T-helper 2 cell treated with Interferon-gamma antibody and Interleukin-4, amounts not matched to agents 100 ng/mL and 5 ng/mL, for 36 hours (primary cell): ENCODE results near the gene ARL6IP1. TPM values are rescaled to one million over a fixed set of nuclear protein-coding genes. Genes with fewer than 3 reads are reported as not detected.
"Not testable (repeated sequence)": the region's sequence is repeated elsewhere in the genome, so short reads cannot be mapped to it uniquely, and the experiment has no call there.

Source experiments
- intact Hi-C: fragments of 100-400 bp; cut with micrococcal nuclease; formaldehyde crosslinking; loops from one replicate; pipeline ENCODE4 v1.15.1; 2023
- total RNA-seq: library from RNA; stranded (reverse); gene quantifications from 2 replicates; pipeline ENCODE4 v1.2.3, GENCODE V29; 2022

Gene ARL6IP1
- total RNA-seq, 1 donor from 2014 or later: 212 TPM

DNA sequence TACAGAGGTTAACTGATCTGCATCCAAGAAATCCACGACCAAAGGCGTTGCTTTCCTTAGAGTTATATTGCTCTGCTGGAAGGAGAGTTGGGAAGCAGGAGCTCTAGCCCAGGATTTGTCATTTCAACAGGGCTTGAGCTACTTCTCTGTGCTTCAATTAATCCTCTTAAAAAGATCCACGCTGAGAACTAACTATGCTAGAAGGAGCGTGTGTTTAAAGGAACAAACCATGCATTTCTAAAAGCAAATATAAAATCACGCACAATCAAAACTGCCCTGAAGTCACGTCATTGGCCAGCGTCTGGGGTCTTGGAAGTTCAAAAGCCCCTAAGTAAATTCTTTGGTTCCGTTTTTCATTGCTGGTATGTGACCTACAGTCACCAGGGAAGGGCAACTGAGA, 1.1 kb downstream of the ARL6IP1 start:
- intact Hi-C loops: loop anchor here (2.0 to 10.0 kb wide), 2 partner anchors 13 to 65 kb away; no protein-coding TSS in a partner anchor

DNA sequence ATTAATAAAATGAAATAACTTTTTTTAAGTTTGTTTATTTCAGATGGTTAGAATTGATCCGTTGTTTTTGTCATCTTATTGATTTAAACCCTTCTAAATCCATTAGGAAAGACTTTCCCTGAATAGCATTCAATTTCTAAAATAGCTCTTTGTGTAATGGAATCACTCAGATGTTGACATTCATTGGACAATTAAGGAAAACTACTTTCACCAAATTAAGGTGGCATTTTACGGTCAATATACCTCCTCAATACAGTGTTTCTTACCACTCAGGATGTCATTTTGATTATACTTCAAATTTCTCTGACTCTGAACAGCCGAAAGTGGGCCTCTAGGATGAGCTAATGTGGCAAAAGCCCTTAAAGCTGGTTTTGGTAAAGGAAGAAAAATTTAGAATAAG, 1.8 kb downstream of the ARL6IP1 start:
- intact Hi-C loops: no loop called here

DNA sequence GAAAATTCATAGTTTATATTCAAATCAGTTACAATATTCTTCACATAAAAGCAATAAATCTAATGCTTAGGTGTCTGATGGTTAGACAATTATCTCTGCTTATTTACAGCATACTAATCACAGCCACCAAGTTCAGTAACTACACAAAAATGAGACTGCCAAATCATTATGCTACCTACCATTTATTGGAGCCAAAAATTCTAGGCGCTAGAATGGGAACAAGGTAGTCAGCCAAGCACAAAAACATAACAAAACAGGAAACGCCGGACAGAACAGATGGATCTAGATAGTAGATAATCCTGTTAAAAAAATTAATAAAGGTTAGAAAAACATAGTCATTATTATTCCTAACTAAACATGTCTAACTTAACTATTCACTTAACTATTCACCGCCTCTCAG, 3.6 kb downstream of the ARL6IP1 start:
- intact Hi-C loops: no loop called here

DNA sequence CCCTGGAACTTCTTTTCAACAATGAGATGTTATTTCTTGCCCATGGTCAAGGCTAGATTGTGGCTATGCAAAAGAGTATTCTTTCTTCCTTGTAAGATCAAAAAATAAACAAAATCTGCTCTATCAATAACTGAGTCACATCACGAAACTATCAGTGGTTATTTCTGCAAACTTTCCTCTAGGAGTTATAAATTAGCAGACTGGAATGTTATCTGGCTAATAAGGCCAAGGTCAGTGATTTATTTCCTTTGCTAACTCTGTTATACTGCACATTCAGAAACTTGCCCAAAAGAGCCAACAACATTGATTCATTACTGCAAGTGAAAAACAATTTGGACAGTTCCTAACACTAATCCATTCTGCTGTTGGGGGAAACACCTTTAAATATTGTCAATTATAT, 5.0 kb downstream of the ARL6IP1 start:
- intact Hi-C loops: no loop called here

DNA sequence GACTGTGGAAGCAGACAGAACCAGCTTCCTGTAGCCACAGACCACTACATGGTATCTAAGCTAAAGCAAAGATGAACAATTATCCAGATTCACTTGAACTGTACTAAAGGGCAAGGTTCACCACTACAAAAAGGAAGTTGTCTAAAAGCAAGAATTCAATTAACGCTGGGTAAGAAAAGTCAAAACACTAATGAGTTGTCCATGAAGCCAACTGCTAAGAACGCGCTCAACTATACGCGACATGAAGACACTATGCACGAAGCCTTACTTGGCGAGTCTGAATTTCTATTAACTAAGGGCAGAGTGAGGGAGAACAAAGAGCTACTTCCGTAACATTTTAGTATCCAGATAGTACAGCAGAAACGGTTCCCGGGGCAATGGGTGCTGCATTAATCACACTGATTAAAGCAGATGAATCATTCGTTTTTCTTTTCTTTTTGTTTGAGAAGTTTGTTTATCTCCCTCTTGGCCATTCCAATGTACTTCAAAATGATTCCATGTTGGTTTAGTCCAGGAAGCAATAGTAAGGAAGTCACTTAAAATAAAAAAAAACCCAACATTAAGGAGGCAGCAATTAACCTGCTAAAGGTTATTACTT, 8.4 kb downstream of the ARL6IP1 start:
- intact Hi-C loops: no loop called here

DNA sequence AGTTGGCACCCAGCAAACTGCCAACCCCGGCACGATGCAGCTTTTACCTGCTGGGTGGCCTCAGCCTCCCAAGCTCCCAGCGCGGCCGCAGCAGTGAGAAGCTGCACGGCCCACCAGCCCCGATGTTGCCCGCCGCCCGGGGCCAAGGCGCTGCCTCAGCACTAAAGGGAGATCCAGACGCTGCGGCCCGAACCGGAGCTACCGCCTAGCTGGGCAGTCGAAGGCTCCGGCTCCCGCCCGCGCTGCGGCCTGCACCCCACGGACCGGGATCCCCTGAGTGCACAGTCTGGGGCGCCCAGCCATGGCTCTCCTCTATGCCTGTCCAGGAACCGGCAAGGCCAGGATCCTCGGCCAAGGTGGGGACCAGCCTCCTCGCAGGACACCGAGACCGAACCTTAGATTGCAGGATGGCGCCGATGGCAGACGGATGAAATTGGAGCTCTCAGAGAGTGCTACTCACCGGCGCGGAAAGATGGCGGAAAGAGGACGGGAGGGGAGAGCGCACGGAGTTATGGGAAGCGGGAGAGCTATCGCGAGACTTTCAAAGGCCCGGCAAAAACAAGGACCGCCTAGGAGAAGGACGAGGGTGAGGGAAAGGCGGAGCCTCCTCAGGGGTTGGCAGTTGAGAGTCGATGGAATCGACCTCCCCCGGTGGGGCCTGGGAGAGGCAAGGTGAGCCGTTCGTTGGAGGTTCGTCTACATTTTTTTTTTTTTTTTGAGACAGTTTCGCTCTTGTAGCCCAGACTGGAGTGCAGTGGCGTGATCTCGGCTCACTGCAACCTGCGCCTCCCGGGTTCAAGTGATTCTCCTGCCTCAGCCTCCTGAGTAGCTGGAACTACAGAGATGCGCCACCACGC, 11.3 kb downstream of the ARL6IP1 start, which contains the start of gene RPS15A:
Gene RPS15A, minus strand, starts transcription at position 485 of the 857 bp plus-strand sequence. CDS start 1,221 bp downstream, outside the sequence.
- intact Hi-C loops: loop anchor here (1.0 kb wide), 1 partner anchor 11 kb away; the partner anchor contains the start of gene ARL6IP1

DNA sequence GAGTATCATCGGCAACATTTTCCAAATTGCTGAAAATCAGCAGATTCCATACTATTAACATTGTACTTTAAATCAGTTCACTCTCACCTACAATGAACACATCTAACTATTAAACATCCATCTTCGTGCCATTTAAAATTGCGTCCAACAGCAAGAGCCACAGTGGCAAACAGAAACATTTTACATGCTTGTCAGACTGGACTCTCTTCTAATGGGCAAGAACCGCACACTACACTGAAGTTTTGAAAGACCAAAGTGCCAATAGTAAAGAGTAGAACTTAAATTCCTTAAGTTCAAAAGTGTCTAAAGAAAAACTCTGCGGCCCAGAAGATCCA, 11.9 kb downstream of the ARL6IP1 start:
- intact Hi-C loops: no loop called here

DNA sequence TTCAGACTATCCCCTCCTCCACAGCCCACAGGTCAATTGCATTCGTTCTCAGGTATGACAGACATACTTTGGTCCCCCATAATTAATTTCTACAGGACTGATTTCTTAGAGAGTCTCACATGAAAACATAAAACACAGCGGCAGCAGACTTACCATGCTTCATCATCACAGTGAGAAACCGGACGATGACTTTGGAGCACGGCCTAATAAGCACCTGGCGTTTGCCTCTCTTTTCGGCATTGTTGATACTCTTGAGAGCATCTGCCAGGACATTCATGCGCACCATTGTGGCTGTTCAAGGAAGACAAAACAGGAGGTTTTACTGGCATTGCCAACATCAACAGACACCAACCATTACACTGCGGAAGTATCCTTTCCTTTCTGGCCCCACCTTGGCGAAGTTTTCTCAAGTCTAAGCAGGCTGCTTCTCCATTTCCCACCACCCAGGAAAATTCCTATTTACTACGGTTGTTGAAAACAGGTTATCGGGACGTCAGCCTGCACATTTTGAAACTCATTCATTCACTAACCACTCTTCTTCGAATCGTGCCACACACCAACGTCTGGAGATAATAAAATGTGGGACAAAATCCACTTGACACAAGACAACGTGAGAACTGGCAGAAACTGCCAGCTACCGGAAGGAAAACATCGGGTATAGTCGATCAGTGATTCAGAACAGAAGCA, 12.4 kb downstream of the ARL6IP1 start:
- intact Hi-C loops: no loop called here

DNA sequence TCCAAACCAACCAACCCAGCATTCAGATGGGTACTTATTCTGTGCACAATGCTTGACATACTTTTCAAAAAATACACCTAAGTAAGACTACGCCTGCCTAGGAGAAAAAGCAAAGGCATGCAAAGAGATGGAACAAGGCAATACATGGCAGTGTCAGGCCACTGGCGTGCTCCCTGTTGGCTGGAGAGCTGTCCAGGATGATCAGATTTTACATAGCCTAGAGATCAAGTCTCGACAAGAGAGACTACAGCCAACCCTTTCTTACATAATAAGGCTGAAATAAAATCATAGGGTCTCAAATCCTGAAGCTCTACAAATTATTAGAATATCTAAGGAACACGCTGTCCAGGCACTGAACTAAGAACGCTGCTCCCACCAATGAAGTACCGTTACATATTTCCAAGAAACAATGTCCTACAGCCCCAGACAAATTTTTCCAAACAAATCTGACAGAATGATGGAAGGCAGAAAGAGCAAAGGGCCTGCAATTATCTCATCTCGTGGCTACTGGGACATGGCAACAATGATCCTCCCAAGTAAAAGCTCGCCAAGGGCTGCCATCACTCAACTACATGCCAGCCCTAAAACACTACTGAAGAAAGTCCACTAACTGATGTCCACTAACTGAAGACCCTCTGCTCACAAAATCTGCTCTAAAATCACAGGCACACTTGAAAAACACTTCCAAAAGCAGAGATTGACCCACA, 16.3 kb downstream of the ARL6IP1 start:
- intact Hi-C loops: no loop called here

DNA sequence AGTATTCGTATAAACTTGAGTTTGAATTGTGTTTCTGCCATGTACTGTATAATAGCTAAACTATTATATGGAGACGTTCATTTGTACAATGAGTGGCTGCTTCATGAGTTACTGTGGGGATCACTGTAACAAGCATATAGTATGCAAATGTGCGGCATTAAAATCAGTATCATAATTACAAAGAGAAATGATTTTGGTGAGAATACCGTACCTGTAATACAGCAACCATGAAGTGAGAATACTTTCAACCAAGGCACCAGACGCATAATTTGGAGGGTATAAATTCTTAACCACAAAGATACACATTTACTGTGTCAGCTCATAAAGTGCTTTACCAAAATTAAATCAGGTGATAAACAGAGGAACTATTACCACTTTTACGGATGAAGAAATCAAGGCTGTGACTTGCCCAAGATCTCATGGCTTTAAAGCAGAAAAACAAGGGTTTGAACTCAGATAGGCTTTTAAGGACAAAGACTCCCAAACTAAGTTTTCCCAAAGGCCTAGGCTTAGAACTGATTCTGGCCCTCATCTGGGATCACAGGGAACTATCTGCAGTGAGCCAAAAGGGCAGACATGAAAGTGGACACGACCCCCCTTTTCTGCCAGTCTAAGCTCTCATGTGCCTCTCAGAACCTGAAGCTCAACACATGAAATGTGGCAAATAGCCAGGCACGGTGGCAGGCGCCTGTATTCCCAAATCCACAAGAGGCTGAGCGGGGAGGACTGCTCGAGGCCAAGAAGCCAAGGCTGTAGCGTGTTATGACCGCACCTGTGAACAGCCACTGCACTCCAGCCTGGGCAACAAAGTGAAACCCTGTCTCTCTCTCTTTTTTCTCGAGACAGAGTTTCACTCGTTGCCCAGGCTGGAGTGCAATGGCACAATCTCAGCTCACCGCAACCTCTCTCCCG, 17.7 kb downstream of the ARL6IP1 start:
- intact Hi-C loops: no loop called here

DNA sequence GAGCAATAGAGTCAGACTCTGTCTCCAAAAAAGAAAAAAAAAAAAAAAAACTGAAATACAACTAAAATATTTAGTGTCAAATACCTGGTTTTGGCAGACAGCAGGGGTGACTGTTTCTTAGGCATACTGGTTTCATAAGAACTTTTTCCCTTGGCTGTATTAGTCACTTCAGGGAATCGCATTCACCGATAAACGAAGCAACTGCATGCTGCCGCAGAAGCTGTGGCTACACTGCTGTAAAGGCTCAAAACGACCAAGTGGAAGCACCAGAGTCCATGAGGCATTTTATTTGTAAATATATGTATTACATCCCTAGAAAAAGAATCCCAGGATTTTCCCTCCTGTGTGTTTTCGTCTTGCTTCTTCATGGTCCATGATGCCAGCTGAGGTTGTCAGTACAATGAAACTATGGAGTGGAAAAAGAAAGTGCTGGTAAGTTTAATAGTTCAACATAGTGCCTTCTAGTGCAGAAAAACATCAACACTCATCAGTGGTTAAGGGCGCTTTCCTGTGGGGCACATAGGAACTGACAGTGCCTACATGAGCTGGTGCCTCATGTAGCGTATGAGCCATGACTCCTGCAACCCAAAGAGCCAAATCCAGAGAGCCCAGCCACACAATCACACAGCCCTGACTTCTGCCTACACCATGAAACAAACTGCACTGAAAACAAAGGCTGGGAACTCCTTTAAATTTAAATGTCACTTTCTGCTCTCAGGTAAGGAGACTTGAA, 18.5 kb downstream of the ARL6IP1 start:
- intact Hi-C loops: no loop called here

DNA sequence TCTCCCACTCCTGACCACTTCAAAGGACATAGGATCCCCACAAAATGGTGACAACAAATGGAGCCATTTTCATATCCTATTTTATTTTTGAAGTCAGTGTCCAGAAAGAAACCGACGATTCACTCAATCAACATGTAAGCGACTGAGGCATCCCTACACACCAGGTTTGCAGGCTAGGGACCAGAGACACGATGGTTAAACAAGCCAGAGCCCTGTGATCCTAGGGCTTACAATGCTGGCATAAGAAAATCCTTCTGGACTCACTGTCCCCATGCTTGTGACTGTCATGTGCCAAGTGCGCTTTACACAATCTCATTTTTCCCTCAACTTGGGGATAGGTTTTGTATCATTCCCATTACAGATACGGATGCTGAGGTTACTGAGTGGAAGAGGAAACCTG, 20.1 kb downstream of the ARL6IP1 start:
- intact Hi-C loops: not testable (repeated sequence)

DNA sequence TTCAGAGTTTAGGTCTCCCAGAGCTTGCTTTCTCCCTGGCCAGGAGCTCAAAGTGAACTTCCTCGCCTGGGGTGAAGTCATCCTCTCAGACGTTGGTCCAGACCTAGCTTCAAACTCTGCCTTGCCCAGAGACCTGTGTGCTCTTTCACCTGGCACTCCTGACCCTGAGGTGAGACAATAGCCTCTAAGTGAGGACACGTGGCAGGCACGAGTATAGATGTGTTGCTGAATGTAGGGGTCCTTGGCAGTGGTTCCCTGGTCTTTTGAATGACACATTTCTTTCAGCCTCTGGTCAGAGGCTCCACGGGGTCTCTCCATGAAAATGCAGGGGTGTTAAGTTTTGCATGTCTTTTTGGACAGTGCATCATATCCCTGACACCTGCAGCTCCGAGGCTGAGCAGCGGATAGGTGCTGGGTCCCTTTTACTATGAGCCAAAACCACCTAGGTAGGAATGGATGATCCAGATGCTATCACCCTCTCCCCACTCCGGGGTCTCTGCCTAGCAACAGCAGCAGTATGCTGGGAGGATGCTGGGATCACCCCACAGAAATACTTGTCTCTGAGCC, 20.8 kb downstream of the ARL6IP1 start:
- intact Hi-C loops: not testable (repeated sequence)

DNA sequence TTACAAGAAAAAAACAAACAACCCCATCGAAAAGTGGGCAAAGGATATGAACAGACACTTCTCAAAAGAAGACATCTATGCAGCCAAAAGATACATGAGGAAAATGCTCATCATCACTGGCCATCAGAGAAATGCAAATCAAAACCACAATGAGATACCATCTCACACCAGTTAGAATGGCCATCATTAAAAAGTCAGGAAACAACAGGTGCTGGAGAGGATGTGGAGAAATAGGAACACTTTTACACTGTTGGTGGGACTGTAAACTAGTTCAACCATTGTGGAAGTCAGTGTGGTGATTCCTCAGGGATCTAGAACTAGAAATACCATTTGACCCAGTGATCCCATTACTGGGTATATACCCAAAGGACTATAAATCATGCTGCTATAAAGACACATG, 23.7 kb downstream of the ARL6IP1 start:
- intact Hi-C loops: not testable (repeated sequence)

DNA sequence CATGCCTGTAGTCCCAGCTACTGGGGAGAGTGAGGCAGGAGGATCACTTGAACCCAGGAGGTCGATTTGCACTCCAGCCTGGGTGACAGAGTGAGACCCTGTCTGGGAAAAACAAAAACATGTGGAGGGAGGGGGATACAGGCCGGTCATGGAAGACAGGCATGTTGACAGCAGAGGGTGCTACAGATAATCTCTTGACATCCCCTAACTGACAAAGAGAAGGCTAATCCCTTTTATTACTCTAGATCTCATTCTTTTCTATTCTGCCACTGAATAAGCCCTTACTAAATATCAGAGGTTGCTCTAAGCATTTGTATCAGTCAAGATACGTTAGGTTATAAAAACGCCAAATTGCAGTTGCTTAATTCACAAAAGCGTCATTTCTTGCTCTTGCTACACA, 25.0 kb downstream of the ARL6IP1 start:
- intact Hi-C loops: not testable (repeated sequence)

DNA sequence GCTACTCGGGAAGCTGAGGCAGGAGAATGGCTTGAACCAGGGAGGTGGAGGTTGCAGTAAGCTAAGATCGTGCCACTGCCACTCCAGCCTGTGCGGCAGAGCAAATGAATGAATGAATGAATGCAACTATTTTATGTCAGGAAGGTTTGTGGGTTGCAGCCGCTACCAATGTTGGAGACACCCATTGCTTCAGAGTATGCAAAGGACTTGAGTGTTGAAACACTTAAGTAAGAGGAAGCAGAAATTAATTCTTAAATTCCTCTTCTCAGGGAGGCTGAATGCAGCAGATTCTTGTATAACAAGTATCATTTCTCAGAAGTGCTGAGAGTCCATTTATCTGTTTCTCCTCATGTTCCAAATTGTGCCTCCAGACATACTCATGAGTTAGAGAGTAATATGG, 26.7 kb downstream of the ARL6IP1 start:
- intact Hi-C loops: not testable (repeated sequence)

DNA sequence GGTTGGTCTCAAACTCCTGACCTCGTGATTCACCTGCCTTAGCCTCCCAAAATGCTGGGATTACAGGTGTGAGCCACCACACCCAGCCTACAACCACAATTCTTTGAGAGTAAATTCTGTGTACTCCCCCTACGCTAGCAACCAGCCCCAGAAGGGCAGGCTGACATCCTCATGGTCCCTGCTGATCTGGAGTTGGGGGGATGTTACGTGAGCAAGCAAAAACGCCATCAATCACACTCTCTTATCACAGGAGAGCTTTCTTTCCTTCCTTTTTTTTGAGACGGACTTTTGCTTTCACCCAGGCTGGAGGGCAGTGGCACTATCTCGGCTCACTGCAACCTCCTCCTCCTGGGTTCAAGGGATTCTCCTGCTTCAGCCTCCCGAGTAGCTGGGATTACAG, 29.2 kb downstream of the ARL6IP1 start:
- intact Hi-C loops: not testable (repeated sequence)

DNA sequence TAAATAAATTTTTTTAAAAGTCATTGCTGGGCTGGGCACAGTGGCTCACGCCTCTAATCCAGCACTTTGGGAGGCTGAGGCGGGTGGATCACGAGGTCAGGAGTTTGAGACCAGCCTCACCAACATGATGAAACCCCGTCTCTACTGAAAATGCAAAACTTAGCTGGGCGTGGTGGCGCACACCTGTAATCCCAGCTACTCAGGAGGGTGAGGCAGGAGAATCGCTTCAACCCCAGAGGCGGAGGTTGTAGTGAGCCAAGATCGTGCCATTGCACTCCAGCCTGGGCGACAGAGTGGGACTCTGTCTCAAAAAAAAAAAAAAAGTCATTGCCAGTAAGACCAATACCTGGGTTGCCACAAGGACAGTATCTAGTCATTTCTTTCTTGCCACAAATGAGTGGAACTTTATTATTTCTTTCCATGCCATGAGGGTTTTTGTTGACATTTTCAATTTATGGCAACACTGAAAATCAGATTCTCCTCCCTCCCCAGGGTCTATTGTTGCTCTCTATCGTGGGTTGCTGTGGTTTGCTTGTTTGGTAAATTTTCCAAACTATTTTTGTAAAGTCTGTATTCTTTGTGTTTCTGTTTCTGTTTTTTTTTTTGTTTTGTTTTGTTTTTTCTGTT, 30.9 kb downstream of the ARL6IP1 start:
- intact Hi-C loops: not testable (repeated sequence)

DNA sequence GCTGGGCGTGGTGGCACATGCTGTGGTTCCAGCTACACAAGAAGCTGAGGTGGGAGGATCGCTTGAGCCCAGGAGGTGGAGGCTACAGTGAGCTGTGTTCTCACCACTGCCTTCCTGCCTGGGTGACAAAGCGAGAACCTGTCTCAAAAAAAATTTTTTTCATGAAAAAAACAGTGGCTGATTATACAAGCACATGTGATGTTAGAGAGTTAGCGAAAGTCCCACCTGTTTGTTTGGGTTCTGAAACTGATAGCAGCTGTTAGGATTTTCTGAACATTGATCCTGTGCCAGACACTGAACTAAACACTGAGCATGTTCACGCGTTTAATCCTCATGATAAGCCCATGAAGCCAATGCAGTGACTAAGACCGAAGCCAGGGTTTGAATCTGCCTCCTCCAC, 34.1 kb downstream of the ARL6IP1 start:
- intact Hi-C loops: not testable (repeated sequence)
